HG02973 (cell line): ENCODE measurements around the gene PXT1.
"Not testable (repeated sequence)": the region's sequence is repeated elsewhere in the genome, so short reads cannot be mapped to it uniquely, and the experiment has no call there.

Experiments
- ATAC-seq: cut with Tn5 transposase; IDR thresholded peaks from one replicate; pipeline ENCODE4 v1.9.1; 2021; ENCODE audit warnings: moderate library complexity; ENCODE audit not compliant: unreplicated experiment

The PXT1 gene

GRCh38 chr6:36444470-36444869, 1.8 kb upstream of the PXT1 start:
- ATAC-seq = no peak

GRCh38 chr6:36443471-36444428, 1.1 kb upstream of the PXT1 start:
- ATAC-seq = no peak

- no peak for ATAC-seq
These were observed 467 bp downstream of the PXT1 start for GRCh38 chr6:36442103-36442670.

GRCh38 chr6:36441307-36441894, 1.3 kb downstream of the PXT1 start:
- ATAC-seq = peak; percentile 75

- ATAC-seq = no peak
These were observed 6.2 kb downstream of the PXT1 start for GRCh38 chr6:36436466-36436865.

GRCh38 chr6:36432151-36432671, 10.4 kb downstream of the PXT1 start:
- no peak for ATAC-seq

GRCh38 chr6:36431197-36431596, 11.5 kb downstream of the PXT1 start:
- ATAC-seq = no peak

GRCh38 chr6:36430351-36430750, 12.3 kb downstream of the PXT1 start:
- ATAC-seq = no peak

GRCh38 chr6:36428911-36429310, 13.7 kb downstream of the PXT1 start:
- no peak for ATAC-seq

- ATAC-seq = no peak
These were observed 16.0 kb downstream of the PXT1 start for GRCh38 chr6:36426622-36427021.

- ATAC-seq = peak; percentile 94
These were observed 19.4 kb downstream of the PXT1 start for GRCh38 chr6:36423101-36423824.

- ATAC-seq = no peak
These were observed 19.9 kb downstream of the PXT1 start for GRCh38 chr6:36422714-36423100.

GRCh38 chr6:36419310-36419709, 23.3 kb downstream of the PXT1 start:
- no peak for ATAC-seq

GRCh38 chr6:36418558-36418957, 24.1 kb downstream of the PXT1 start:
- no peak for ATAC-seq

GRCh38 chr6:36414481-36414880, 28.2 kb downstream of the PXT1 start:
- ATAC-seq = no peak

- ATAC-seq = no peak
These were observed 28.9 kb downstream of the PXT1 start for GRCh38 chr6:36413489-36414480.

GRCh38 chr6:36409718-36410117, 32.9 kb downstream of the PXT1 start:
- ATAC-seq = not testable (repeated sequence)

- ATAC-seq = no peak
These were observed 38.5 kb downstream of the PXT1 start for GRCh38 chr6:36404164-36404563.

- no peak for ATAC-seq
These were observed 40.2 kb downstream of the PXT1 start for GRCh38 chr6:36402481-36402880.

- no peak for ATAC-seq
These were observed 42.7 kb downstream of the PXT1 start for GRCh38 chr6:36399970-36400369.
